ENCODE data around the gene CELF4. TPM values are rescaled to one million over a fixed set of nuclear protein-coding genes. Genes with fewer than 3 reads are reported as not detected.

The CELF4 gene
- total RNA-seq, 1 donor from 2014 or later = 2.3 TPM

- peaks cover 8% of the 10 kb centered on the region for H3K27me3 Mint-ChIP-seq (ENCODE audit: low read depth)
- H3K9me3 Mint-ChIP-seq = peaks cover 13% of the 10 kb centered on the region
- DNase-seq (ENCODE audit: low spot score in 2 of 2, unreplicated experiment in 2 of 2) = no peak
- no peak overlapping the region for H3K27ac Mint-ChIP-seq
- H3K4me1 Mint-ChIP-seq = peaks cover 48% of the 10 kb centered on the region
- TF ChIP-seq CTCF (IDR thresholded peaks at IDR 0.05; ENCODE audit: unreplicated experiment) = no peak
- H3K4me3 Mint-ChIP-seq = no peak overlapping the region
- peaks cover 8% of the 10 kb centered on the region for H3K36me3 Mint-ChIP-seq
These were observed 56.0 kb downstream of the CELF4 start for GRCh38 chr18:37509600-37509999.

DNA sequence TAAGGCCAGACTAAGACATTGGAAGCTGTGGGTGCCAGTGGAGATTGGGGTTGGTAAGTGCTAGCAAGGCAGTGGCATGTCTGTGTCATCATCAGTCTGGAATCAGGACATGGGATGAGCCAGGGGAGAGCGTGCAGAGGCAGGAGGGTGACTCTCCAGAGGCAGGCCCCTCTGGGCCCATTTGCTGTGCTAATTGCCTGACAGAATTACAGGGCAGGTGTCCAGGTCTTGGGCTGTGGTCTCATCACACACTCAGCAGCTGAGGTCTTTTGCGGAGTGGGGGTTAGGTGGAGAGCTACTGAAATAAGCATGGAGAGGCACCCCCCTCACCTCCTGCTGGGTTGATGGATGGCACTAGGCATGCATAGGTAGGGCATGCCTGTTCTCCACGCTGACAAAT is 57.4 kb downstream of the CELF4 start:
- Mint-ChIP-seq H3K27ac (peak overlapping the region; percentile 19), H3K4me3 (no peak overlapping the region), H3K9me3 (peaks cover 13% of the 10 kb centered on the region), H3K4me1 (peaks cover 48% of the 10 kb centered on the region), H3K27me3 (ENCODE audit: low read depth) (peaks cover 5% of the 10 kb centered on the region), H3K36me3 (peaks cover 8% of the 10 kb centered on the region)
- no peak for DNase-seq (ENCODE audit: low spot score in 2 of 2, unreplicated experiment in 2 of 2)
- no peak for TF ChIP-seq CTCF (IDR thresholded peaks at IDR 0.05; ENCODE audit: unreplicated experiment)

- Mint-ChIP-seq H3K4me1 (peaks cover 53% of the 10 kb centered on the region), H3K27ac (peak overlapping the region; percentile 81), H3K9me3 (peaks cover 13% of the 10 kb centered on the region), H3K27me3 (ENCODE audit: low read depth) (no peaks in the 10 kb centered on the region), H3K36me3 (peaks cover 8% of the 10 kb centered on the region), H3K4me3 (no peak overlapping the region)
- DNase-seq (ENCODE audit: low spot score in 2 of 2, unreplicated experiment in 2 of 2) = no peak
- TF ChIP-seq CTCF (IDR thresholded peaks at IDR 0.05; ENCODE audit: unreplicated experiment) = no peak
These were observed 58.4 kb downstream of the CELF4 start for GRCh38 chr18:37507239-37507638.

- no peak overlapping the region for H3K4me3 Mint-ChIP-seq
- H3K27me3 Mint-ChIP-seq (ENCODE audit: low read depth) = no peaks in the 10 kb centered on the region
- H3K4me1 Mint-ChIP-seq = peaks cover 54% of the 10 kb centered on the region
- peak overlapping the region; percentile 86 for H3K27ac Mint-ChIP-seq
- TF ChIP-seq CTCF (IDR thresholded peaks at IDR 0.05; ENCODE audit: unreplicated experiment) = no peak
- H3K36me3 Mint-ChIP-seq = peaks cover 5% of the 10 kb centered on the region
- no peak for DNase-seq (ENCODE audit: low spot score in 2 of 2, unreplicated experiment in 2 of 2)
- peaks cover 8% of the 10 kb centered on the region for H3K9me3 Mint-ChIP-seq
These were observed 59.6 kb downstream of the CELF4 start for GRCh38 chr18:37506001-37506400.

DNA sequence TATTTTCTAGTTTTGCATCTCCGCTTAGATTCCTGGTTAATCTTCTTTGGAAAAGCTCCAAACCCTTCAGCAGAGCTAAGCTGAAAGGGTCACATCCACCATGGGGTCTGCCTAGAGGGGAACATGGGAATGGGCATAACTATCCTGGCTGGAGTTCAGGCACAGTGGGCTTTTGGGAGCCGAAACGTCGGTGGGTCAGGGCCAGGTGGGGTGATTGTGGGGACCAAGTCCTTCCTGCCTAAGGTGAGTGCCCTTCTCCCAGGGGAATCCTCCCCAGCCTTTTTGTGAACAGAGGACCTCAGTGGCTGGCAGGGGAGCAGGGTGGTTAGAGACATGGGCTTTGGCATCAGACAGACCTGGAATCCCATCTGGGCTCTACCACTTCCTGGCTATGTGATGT is 60.3 kb downstream of the CELF4 start:
- peaks cover 5% of the 10 kb centered on the region for H3K36me3 Mint-ChIP-seq
- peaks cover 56% of the 10 kb centered on the region for H3K4me1 Mint-ChIP-seq
- no peaks in the 10 kb centered on the region for H3K27me3 Mint-ChIP-seq (ENCODE audit: low read depth)
- no peak for DNase-seq (ENCODE audit: low spot score in 2 of 2, unreplicated experiment in 2 of 2)
- H3K4me3 Mint-ChIP-seq = no peak overlapping the region
- peak overlapping the region; percentile 97 for H3K27ac Mint-ChIP-seq
- peaks cover 8% of the 10 kb centered on the region for H3K9me3 Mint-ChIP-seq
- no peak for TF ChIP-seq CTCF (IDR thresholded peaks at IDR 0.05; ENCODE audit: unreplicated experiment)

DNA sequence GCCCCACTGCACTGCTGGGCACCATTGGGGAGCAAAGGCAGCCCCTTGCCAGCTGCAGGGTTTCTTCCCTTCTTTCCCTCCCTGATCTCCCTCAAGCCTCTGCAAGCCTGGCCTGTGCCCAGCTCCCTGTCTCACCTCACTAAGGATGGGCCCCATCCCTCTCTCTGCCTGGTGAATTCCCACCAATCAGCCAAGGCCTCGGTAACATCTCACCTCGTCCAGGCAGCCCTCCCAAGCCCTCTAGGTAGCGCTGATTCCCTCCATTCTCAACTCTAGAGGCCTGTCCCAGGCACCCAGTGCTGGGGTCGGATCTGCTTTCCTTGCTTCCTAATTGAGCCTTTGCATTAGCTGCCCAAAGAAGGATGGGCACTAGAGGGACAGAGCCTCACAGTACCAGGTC is 63.0 kb downstream of the CELF4 start:
- DNase-seq (ENCODE audit: low spot score in 2 of 2, unreplicated experiment in 2 of 2) = no peak
- no peak overlapping the region for H3K4me3 Mint-ChIP-seq
- H3K27ac Mint-ChIP-seq = peak overlapping the region; percentile 97
- no peak for TF ChIP-seq CTCF (IDR thresholded peaks at IDR 0.05; ENCODE audit: unreplicated experiment)
- H3K27me3 Mint-ChIP-seq (ENCODE audit: low read depth) = no peaks in the 10 kb centered on the region
- H3K4me1 Mint-ChIP-seq = peaks cover 50% of the 10 kb centered on the region
- no peaks in the 10 kb centered on the region for H3K36me3 Mint-ChIP-seq
- no peaks in the 10 kb centered on the region for H3K9me3 Mint-ChIP-seq

All from mesothelial cell of epicardium (in vitro differentiated cells).